Measurements from ENCODE around the gene ATP2B3.
"Not testable (repeated sequence)": the region's sequence is repeated elsewhere in the genome, so short reads cannot be mapped to it uniquely, and the experiment has no call there.

Gene ATP2B3

DNA sequence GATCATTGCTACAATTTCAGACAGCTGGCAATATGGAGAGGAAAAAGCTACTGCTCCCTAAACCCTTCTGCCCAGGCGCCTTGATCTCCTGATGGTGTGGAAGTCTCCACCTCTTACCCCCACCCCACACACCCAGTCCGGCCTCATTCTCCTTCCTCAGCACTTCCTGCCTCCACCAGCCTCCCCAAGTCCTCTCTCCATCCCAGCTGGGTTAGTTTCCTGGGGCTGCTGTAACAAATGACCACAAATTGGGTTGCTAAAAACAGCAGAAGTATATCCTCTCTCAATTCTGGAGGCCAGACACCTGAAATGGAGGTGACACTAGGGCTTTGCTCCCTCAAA lies 82.6 kb downstream of the ATP2B3 start:
- no peak for DNase-seq (ENCODE audit: extremely low spot score)
- POLR2A ChIA-PET: interaction anchor here (1.5 kb wide), 1 partner anchor 46 kb away, joined by 7 read pairs; the partner anchor contains the start of gene DUSP9
- TF ChIP-seq ZNF384 (IDR thresholded peaks at IDR 0.05): no peak
- no peak for TF ChIP-seq SUZ12 (IDR thresholded peaks at IDR 0.05)
- no peak for TF ChIP-seq PKNOX1 (IDR thresholded peaks at IDR 0.05)
- no peak for TF ChIP-seq BHLHE40 (IDR thresholded peaks at IDR 0.05; ENCODE audit: borderline replicate concordance)
- no peak for TF ChIP-seq FOXA1 (IDR thresholded peaks at IDR 0.05)
- TF ChIP-seq LEF1 (IDR thresholded peaks at IDR 0.05; ENCODE audit: borderline replicate concordance): no peak
- no peak for TF ChIP-seq CTBP1 (IDR thresholded peaks at IDR 0.05; ENCODE audit: borderline replicate concordance)
- no peak for TF ChIP-seq FOXM1 (IDR thresholded peaks at IDR 0.05; ENCODE audit: borderline replicate concordance)
- no peak for TF ChIP-seq ELF4 (IDR thresholded peaks at IDR 0.05)
- no peak for TF ChIP-seq SP1 (IDR thresholded peaks at IDR 0.05)
- no peak for TF ChIP-seq L3MBTL2 (conservative IDR thresholded peaks at IDR 0.05)
- TF ChIP-seq FOXK2 (IDR thresholded peaks at IDR 0.05): no peak
- TF ChIP-seq NFRKB (IDR thresholded peaks at IDR 0.05): no peak
- no peak for TF ChIP-seq HDGF (IDR thresholded peaks at IDR 0.05; ENCODE audit: borderline replicate concordance)
- no peak for TF ChIP-seq ARNT (IDR thresholded peaks at IDR 0.05)
- TF ChIP-seq TARDBP (IDR thresholded peaks at IDR 0.05): no peak
- CTCF ChIA-PET: interaction anchor here (1.1 to 3.7 kb wide), 3 partner anchors 10 to 68 kb away, joined by 4 to 17 read pairs (median 10); no protein-coding TSS in a partner anchor

DNA sequence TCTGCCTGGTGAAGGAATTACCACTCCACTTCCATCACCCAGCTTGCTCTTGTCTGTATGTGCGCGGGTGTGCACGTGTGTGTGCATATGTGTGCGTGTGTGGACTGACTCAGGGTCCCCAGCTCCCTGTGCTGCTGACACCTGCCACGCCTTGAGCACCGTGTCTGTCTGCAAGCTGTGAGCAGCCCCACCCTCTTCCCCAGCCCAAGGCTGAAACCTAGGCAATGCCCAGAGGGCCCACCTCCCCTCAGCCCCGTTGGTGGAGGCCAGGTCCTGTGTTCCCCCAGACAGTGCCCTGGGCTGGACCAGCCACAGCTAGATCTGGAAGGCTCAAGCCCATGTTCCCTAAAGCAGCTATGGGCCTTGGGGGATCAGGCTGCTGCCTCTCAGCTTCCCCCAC lies 83.5 kb downstream of the ATP2B3 start:
- POLR2A ChIA-PET: no interaction called here
- DNase-seq (ENCODE audit: extremely low spot score): no peak
- CTCF ChIA-PET: interaction anchor here (0.6 to 3.7 kb wide), 3 partner anchors 9 to 67 kb away, joined by 3 to 17 read pairs (median 10); no protein-coding TSS in a partner anchor
- TF ChIP-seq TARDBP (IDR thresholded peaks at IDR 0.05) (no peak), BHLHE40 (IDR thresholded peaks at IDR 0.05; ENCODE audit: borderline replicate concordance) (no peak), CTBP1 (IDR thresholded peaks at IDR 0.05; ENCODE audit: borderline replicate concordance) (no peak), FOXK2 (IDR thresholded peaks at IDR 0.05) (no peak), FOXA1 (IDR thresholded peaks at IDR 0.05) (no peak), HDGF (IDR thresholded peaks at IDR 0.05; ENCODE audit: borderline replicate concordance) (no peak), FOXM1 (IDR thresholded peaks at IDR 0.05; ENCODE audit: borderline replicate concordance) (no peak), ZNF384 (IDR thresholded peaks at IDR 0.05) (no peak), NFRKB (IDR thresholded peaks at IDR 0.05) (no peak), ARNT (IDR thresholded peaks at IDR 0.05) (no peak), ELF4 (IDR thresholded peaks at IDR 0.05) (no peak), SUZ12 (IDR thresholded peaks at IDR 0.05) (no peak)

DNA sequence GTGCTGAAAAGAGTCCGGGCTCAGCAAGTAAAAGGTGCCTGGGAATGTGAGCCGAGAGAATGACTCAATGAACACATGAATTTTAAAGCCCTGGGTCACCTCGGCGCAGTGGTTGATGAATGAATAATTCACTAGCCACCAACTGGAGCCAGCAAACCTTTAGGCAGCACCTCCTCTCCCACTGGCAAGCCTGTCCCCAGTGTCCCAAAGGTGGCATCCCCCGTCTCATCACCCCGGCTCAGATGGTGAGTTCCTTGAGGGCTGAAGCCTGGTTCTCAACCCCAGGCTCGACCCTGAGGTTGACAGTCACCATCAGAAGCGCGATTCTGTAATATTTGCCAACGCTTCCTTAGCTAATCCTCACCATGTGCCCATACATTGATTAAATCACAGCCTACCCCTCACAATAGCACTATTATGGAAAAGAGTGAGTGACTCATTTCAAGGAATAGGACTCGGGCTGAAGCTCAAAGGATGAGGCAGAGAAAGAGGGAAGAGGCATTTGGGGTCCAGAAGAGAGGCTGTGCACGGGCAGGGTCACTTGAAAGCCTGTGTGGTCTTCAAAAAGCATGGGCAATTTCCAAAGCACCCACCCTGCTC lies 84.2 kb downstream of the ATP2B3 start:
- TF ChIP-seq BHLHE40 (IDR thresholded peaks at IDR 0.05; ENCODE audit: borderline replicate concordance) (no peak), FOXM1 (IDR thresholded peaks at IDR 0.05; ENCODE audit: borderline replicate concordance) (no peak), TARDBP (IDR thresholded peaks at IDR 0.05) (no peak), ARNT (IDR thresholded peaks at IDR 0.05) (no peak), PKNOX1 (IDR thresholded peaks at IDR 0.05) (no peak), NFRKB (IDR thresholded peaks at IDR 0.05) (no peak), ZNF384 (IDR thresholded peaks at IDR 0.05) (no peak), SUZ12 (IDR thresholded peaks at IDR 0.05) (no peak), L3MBTL2 (conservative IDR thresholded peaks at IDR 0.05) (no peak), LEF1 (IDR thresholded peaks at IDR 0.05; ENCODE audit: borderline replicate concordance) (no peak), CTBP1 (IDR thresholded peaks at IDR 0.05; ENCODE audit: borderline replicate concordance) (no peak), ELF4 (IDR thresholded peaks at IDR 0.05) (no peak), SP1 (IDR thresholded peaks at IDR 0.05) (no peak), HDGF (IDR thresholded peaks at IDR 0.05; ENCODE audit: borderline replicate concordance) (no peak)
- ChIA-PET CTCF (interaction anchor here (0.6 to 3.7 kb wide), 5 partner anchors 8 to 66 kb away, joined by 3 to 17 read pairs (median 3); no protein-coding TSS in a partner anchor), POLR2A (no interaction called here)
- no peak for DNase-seq (ENCODE audit: extremely low spot score)

- POLR2A ChIA-PET: no interaction called here
- CTCF ChIA-PET: no interaction called here
- TF ChIP-seq SP1 (IDR thresholded peaks at IDR 0.05) (no peak), FOXA1 (IDR thresholded peaks at IDR 0.05) (no peak), TARDBP (IDR thresholded peaks at IDR 0.05) (no peak), CTBP1 (IDR thresholded peaks at IDR 0.05; ENCODE audit: borderline replicate concordance) (no peak), SUZ12 (IDR thresholded peaks at IDR 0.05) (no peak), BHLHE40 (IDR thresholded peaks at IDR 0.05; ENCODE audit: borderline replicate concordance) (no peak)
- no peak for DNase-seq (ENCODE audit: extremely low spot score)
Measured at GRCh38 chrX:153602601-153603000, 85.2 kb downstream of the ATP2B3 start.

- POLR2A ChIA-PET: no interaction called here
Measured at GRCh38 chrX:153603131-153603656, 85.8 kb downstream of the ATP2B3 start.

DNA sequence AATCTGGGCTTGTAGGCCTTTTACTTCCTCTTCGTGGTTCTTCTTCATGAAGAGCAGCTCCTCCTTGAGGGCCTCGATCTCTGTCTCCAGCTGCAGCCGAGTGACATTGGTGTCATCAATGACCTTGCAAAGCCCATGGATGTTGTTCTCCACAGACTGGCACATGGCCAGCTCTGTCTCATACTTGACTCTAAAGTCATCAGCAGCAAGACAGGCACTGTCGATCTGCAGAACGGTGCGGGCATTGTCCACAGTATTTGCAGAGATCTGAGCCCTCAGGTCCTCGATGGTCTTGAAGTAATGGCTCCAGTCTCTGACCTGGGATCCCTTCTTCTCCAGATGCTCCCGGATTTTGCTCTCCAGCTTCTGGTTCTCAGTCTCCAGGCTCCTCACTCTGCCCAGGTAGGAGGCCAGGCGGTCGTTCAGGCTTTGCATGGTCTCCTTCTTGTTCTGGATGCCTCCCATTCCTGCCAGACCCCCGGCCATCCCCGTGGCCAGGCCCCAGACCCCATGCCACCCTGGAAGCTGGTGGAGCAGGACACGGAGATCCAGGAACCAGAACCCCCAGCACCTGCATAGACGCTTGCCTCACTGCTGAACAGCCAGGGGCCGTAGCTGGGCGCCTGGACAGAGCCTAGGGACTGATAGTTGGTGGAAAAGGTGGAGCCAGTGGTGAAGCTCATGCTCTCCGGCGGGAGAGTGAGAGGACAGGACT lies 87.4 kb downstream of the ATP2B3 start:
- CTCF ChIA-PET: interaction anchor here (0.9 to 2.9 kb wide), 3 partner anchors 23 to 83 kb away, joined by 3 to 10 read pairs (median 4); partner anchors contain the start of gene SLC6A8
- DNase-seq (ENCODE audit: extremely low spot score); POLR2A ChIA-PET: not testable (repeated sequence)

More at GRCh38 chrX:153603131-153603656, 85.8 kb downstream of the ATP2B3 start:
- CTCF ChIA-PET: no interaction called here
- DNase-seq (ENCODE audit: extremely low spot score): no peak
- TF ChIP-seq FOXA1 (IDR thresholded peaks at IDR 0.05) (no peak), ARNT (IDR thresholded peaks at IDR 0.05) (no peak), CTBP1 (IDR thresholded peaks at IDR 0.05; ENCODE audit: borderline replicate concordance) (no peak), FOXM1 (IDR thresholded peaks at IDR 0.05; ENCODE audit: borderline replicate concordance) (no peak), TARDBP (IDR thresholded peaks at IDR 0.05) (no peak), BHLHE40 (IDR thresholded peaks at IDR 0.05; ENCODE audit: borderline replicate concordance) (no peak), ELF4 (IDR thresholded peaks at IDR 0.05) (no peak), ZNF384 (IDR thresholded peaks at IDR 0.05) (no peak), PKNOX1 (IDR thresholded peaks at IDR 0.05) (no peak), LEF1 (IDR thresholded peaks at IDR 0.05; ENCODE audit: borderline replicate concordance) (no peak), SP1 (IDR thresholded peaks at IDR 0.05) (no peak), FOXK2 (IDR thresholded peaks at IDR 0.05) (no peak), NFRKB (IDR thresholded peaks at IDR 0.05) (no peak)
